ENCODE data around the gene MON2. TPM values are rescaled to one million over a fixed set of nuclear protein-coding genes. Genes with fewer than 3 reads are reported as not detected.
A peak's percentile ranks its signal among the peaks of the same experiment; 100 is the strongest.
"Not testable (repeated sequence)": the region's sequence is repeated elsewhere in the genome, so short reads cannot be mapped to it uniquely, and the experiment has no call there.

Gene MON2
- total RNA-seq, 1 donor from 2014 or later: 38.9 TPM

- DNase-seq (ENCODE audit: low spot score) (no peak), ATAC-seq (no peak)
Observed at GRCh38 chr12:62543741-62544140, 77.1 kb downstream of the MON2 start.

DNA sequence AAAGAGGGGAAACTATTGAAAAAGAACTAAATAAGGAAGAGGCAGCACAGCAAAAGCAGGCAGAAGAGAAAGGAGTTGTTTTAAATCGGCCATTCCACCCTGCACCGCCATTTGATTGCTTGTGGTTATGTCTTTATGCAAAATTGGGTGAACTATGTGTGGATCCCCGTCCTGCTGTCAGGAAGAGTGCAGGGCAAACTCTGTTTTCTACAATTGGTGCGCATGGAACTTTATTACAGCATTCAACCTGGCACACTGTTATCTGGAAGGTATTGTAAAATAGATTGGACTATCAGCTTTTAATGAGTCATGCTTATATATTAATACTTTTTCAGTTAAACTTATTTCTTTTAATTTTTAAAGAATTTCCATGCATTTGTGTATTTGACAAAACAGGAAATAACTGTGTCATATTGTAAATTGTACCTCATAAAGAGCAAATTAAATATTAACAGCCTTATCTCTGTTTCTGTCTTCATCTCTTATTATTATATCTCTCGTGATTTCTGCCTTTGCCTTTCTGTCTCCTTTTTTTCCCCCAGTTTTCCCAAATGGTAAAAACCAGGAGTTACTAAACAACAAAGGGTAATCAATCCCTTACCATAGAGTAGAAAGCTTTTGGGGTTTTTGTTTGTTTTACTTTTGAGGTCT, 86.4 kb downstream of the MON2 start:
- DNase-seq (ENCODE audit: low spot score) (no peak), ATAC-seq (peak; percentile 92)

- not testable (repeated sequence) for ATAC-seq; DNase-seq (ENCODE audit: low spot score)
Observed at GRCh38 chr12:62559366-62559765, 92.7 kb downstream of the MON2 start.

DNA sequence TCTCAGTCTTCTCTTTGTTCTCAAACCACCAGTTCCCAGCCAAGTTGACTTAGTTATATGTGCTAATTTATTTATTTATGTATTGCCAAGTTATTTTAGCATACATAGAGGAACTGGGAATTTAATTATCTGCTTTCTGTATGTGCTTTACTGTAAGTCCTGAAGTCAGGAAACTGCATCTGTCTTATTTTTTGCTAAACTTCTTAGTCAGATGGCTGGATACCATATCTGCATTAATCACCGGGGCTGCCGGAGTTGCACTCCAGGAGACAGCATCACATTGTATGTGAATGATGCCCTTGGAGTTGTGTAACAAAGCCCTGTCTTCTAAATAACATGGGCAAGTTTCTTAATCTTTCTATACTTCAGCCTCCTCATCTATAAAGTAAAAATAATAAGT, 96.2 kb downstream of the MON2 start:
- ATAC-seq (no peak), DNase-seq (ENCODE audit: low spot score) (no peak)

DNA sequence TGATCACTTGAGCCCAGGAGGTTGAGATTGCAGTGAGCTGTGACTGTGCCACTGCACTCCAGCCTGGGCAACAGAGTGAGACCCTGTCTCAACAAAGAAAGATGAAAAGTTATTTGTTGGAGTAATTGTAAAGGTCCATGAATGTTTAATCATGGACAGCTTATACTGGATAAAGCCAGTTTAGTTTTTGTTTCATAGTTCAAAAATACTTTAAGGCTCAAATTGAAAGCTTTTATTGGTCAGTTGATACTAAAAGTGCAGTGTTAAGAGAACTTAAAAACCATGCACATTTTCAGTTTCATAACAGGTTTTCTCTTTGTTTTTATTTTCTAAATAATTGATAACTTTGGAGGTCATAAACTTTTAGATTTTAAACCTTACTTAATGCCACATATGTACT, 108.4 kb downstream of the MON2 start:
- no peak for ATAC-seq

GRCh38 chr12:62576503-62576902, 109.9 kb downstream of the MON2 start:
- ATAC-seq: no peak

More for the DNA sequence above, 108.4 kb downstream of the MON2 start:
- DNase-seq (ENCODE audit: low spot score): no peak

DNA sequence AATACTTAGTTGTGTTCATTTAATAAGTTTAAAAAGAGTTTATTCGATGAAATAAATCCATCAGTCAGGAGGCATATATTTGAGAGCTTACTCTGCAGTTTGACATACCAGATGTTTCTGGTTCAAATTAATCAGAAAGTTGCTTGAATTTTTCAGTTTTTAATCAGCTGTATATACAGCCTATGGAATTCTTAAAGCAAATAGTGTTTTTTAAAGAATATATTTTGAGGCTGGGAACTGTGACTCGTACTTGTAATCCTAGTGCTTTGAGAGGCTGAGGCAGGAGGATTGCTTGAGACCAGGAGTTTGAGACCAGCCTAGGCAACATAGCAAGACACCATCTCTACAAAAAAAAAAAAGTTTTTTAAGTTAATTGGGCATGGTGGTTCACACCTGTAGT, 112.1 kb downstream of the MON2 start:
- no peak for ATAC-seq
- no peak for DNase-seq (ENCODE audit: low spot score)

More at GRCh38 chr12:62576503-62576902, 109.9 kb downstream of the MON2 start:
- DNase-seq (ENCODE audit: low spot score): no peak

GRCh38 chr12:62581288-62582064, 114.8 kb downstream of the MON2 start:
- DNase-seq (ENCODE audit: low spot score) (no peak), ATAC-seq (peak; percentile 95)

DNA sequence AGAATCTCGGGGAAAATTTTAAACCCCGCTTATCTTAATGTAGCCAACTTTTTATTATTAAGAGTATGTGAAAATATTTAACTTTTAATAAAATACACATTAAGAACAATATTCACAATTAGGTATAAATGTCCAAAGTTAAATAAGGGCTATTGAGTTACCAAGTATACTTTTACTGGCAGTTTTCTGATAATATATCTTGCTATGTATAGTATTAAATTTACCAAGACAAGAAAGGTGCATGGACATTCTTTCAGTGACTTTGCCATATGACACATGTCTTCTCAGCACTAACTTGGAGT, 115.4 kb downstream of the MON2 start:
- DNase-seq (ENCODE audit: low spot score): no peak
- no peak for ATAC-seq

DNA sequence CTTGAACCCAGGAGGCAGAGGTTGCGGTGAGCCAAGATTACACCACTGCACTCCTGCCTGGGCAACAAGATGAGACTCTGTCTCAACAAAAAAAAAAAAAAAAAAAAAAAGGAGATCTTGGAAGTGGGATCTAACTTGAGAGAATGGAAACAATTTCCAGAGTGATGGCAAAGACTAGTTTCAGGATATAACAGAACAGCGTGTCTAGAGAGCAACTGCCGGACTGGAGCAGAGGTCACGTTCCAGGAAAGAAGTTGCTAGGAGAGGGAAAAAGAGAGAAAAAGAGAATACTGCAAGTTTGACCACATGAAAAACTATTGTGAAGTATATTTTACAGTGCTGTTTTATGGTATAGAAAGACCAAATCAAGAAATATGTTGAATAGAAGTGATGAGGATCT, 118.0 kb downstream of the MON2 start:
- ATAC-seq (peak; percentile 24), DNase-seq (ENCODE audit: low spot score) (no peak)

DNA sequence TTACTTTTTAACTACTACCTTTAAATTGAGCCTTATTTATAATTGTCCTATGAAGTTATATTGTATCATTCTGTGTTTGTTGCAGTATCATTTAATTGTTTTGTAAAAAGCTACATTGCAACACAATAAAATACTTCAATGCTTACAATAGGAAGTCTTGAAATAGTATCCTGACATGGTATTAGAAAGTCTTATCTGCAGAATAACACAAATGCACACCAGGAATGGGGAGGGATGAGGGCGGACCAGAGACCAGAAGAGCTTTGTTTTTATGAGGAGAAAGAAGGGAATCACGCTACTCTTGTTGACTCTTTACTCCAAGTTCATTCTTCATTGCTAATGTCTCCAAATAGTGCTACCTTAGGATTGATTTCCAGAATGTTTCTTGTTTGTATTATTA, 120.2 kb downstream of the MON2 start:
- DNase-seq (ENCODE audit: low spot score) (no peak), ATAC-seq (no peak)

DNA sequence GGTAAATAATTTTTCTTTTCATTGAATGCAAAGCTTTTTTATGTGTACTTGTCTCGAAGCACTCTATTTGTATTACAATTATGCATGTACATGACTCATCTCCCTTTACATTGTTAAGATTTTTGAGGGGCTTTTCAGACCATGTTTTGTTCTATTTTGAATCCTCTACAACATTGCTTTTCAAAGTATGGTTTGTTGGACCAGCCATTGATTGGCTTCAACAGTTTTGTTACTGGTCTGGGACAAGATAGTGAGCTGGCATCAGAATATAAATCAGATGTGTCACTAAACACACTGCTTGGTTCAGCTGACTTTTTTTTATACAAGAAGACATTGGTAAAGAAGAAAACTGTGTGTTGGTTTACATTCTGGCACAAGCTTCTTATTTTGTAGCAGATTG, 122.3 kb downstream of the MON2 start:
- DNase-seq (ENCODE audit: low spot score): no peak
- no peak for ATAC-seq

DNA sequence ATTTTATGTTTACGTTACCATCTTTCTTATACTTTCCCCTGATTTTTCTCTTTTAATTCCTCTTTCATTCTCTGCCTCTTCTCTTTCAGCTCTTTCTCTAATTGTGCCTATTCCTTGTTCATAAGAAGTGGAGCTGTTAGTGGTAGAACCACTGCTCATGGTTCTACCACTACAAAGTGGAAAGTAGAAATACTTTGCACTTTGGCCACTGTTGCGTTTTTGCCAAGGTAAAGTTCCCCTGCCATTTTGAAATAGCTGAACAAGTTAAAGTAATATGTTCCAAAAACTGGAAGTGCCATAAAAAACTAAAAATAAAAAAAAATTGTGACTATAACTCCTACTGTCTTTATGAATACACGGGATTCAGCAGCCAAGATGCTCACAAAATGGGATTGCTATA, 130.6 kb downstream of the MON2 start:
- ATAC-seq: peak; percentile 73
- DNase-seq (ENCODE audit: low spot score): peak; percentile 56

DNA sequence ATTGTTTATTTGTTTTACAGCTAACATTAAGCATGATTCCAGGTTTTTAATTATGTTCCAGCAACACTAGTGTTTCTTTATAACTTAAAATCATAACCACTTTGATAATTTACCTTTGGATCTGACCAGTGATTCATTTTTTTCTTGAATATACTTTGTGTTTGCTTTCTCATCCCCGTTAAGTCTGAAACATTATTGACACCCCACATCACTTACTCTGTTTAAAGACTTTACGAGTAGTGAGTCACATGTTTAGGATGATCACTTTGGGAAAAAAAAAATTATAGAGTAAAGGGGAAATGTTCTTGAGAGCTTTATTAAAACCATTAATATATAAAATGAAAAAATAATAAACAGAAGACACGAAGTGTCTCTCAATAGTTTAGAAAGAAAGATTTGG, 132.2 kb downstream of the MON2 start:
- no peak for ATAC-seq
- no peak for DNase-seq (ENCODE audit: low spot score)

GRCh38 chr12:62599854-62600437, 133.3 kb downstream of the MON2 start:
- ATAC-seq (no peak), DNase-seq (ENCODE audit: low spot score) (no peak)

DNA sequence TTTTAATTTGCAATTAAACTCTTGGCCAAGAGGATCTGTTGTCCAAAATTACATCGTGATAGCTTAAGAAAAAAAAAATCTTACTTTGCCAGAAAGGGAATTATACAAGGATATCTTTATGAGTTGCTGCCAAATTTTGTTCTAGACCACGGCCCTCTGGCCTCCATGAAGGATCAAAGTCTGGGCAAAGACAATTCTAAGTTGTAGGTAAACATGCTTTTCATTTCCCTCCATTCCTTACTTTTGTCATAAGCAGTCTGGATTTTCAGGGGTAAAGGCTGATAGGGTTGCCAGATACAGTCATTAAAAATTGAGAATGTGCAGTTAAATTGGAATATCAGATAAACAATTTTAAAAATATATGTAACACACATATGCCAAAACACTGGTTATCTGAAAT, 135.1 kb downstream of the MON2 start:
- no peak for DNase-seq (ENCODE audit: low spot score)
- no peak for ATAC-seq

DNA sequence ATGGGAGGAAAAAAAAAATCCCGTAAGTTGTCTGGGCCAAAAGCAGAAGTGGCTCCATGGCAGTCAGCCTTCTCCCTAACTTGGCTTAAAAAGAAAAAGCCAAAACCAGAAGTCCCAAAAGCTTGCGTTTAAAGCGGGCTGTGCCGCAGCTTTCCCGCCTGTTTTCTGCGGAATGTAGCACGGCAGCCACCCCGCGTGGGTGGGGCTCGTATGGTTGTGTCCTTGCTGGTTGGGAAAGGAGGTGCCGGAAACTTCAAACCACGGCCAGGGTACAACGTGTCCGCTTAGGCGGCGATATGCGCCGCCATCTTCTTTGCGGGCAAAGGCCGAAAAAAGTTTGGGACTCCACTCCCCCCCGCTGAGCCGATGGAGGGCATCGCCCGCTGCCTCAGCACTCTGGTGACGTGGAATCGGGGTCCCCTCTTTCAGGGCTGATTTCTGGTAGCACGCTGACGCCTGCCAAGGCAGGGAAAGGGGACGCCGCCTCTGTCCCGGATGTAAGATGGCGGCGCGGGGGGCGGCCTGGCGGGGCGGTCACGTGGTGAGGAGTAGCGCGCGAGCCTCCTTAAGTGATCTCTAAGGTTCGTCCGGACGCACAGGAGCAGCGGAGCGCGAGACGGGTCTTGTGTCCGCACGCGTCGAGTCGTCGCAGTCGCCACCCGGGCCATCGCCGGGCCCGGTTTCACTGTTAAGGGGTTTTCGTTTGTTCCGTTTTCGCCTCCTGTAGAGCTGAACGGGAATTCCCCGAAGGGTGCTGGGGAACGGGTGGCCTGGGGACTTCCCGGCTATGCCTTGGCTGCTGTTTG, 135.8 kb downstream of the MON2 start:
- ATAC-seq: peak; percentile 78
- DNase-seq (ENCODE audit: low spot score): peak; percentile 91

- DNase-seq (ENCODE audit: low spot score) (peak; percentile 90), ATAC-seq (peak; percentile 91)
Observed at GRCh38 chr12:62603061-62603810, 136.6 kb downstream of the MON2 start.

- DNase-seq (ENCODE audit: low spot score): no peak
- ATAC-seq: no peak
Observed at GRCh38 chr12:62603811-62604098, 137.1 kb downstream of the MON2 start.

DNA sequence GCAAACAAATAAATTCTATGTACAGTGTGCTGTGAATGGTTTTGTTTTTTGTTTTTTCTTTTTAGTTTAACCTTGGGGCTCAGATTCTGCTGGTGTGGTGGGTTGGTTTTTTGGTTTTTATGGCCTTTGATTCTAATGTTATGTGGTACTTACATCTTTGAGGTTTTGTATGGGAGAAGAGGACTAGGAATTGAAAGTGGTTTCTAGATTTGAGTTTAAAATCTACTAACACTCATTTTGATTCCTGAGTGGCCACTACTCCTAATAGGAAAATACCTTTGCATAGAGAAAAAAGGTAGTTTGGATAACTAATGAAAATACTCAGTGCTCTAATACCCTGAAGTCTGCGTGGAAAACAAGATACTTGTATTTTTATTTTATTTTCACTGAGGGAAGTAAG, 137.7 kb downstream of the MON2 start:
- no peak for DNase-seq (ENCODE audit: low spot score)
- no peak for ATAC-seq

GRCh38 chr12:62604871-62605270, 138.2 kb downstream of the MON2 start:
- no peak for ATAC-seq
- no peak for DNase-seq (ENCODE audit: low spot score)
